ENCODE measurements around the gene PPP1R3F.

DNA sequence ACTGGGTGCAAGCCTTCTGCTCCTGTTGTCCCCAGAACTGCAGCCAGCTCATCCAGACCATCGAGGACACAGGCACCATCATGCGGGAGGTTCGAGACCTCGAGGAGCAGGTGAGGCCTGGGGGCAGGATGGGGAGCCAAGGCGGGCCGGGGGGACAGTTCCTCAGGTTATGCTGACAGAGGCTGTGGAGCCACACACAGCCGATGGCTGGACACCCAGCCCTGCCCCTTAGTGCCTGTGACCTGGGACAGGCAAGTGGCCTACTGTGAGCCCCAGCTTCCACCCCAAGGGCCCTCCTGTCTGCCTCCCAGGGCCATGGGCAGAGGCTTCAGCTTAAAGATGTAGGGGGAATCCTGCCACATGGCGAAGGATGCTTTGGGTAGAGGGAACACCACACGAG is 20.0 kb upstream of the PPP1R3F start:
- TF ChIP-seq, protein P1, sequence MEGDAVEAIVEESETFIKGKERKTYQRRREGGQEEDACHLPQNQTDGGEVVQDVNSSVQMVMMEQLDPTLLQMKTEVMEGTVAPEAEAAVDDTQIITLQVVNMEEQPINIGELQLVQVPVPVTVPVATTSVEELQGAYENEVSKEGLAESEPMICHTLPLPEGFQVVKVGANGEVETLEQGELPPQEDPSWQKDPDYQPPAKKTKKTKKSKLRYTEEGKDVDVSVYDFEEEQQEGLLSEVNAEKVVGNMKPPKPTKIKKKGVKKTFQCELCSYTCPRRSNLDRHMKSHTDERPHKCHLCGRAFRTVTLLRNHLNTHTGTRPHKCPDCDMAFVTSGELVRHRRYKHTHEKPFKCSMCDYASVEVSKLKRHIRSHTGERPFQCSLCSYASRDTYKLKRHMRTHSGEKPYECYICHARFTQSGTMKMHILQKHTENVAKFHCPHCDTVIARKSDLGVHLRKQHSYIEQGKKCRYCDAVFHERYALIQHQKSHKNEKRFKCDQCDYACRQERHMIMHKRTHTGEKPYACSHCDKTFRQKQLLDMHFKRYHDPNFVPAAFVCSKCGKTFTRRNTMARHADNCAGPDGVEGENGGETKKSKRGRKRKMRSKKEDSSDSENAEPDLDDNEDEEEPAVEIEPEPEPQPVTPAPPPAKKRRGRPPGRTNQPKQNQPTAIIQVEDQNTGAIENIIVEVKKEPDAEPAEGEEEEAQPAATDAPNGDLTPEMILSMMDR (IDR thresholded peaks at IDR 0.05; ENCODE audit: poor library complexity, severe bottlenecking) = no peak
- TF ChIP-seq, protein P2, sequence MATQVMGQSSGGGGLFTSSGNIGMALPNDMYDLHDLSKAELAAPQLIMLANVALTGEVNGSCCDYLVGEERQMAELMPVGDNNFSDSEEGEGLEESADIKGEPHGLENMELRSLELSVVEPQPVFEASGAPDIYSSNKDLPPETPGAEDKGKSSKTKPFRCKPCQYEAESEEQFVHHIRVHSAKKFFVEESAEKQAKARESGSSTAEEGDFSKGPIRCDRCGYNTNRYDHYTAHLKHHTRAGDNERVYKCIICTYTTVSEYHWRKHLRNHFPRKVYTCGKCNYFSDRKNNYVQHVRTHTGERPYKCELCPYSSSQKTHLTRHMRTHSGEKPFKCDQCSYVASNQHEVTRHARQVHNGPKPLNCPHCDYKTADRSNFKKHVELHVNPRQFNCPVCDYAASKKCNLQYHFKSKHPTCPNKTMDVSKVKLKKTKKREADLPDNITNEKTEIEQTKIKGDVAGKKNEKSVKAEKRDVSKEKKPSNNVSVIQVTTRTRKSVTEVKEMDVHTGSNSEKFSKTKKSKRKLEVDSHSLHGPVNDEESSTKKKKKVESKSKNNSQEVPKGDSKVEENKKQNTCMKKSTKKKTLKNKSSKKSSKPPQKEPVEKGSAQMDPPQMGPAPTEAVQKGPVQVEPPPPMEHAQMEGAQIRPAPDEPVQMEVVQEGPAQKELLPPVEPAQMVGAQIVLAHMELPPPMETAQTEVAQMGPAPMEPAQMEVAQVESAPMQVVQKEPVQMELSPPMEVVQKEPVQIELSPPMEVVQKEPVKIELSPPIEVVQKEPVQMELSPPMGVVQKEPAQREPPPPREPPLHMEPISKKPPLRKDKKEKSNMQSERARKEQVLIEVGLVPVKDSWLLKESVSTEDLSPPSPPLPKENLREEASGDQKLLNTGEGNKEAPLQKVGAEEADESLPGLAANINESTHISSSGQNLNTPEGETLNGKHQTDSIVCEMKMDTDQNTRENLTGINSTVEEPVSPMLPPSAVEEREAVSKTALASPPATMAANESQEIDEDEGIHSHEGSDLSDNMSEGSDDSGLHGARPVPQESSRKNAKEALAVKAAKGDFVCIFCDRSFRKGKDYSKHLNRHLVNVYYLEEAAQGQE (IDR thresholded peaks at IDR 0.05; ENCODE audit: borderline replicate concordance) = no peak

Data from neural cell (in vitro differentiated cells).